GM12878 (cell line): ENCODE measurements around the gene CCSER1. TPM values are rescaled to one million over a fixed set of nuclear protein-coding genes. Genes with fewer than 3 reads are reported as not detected.

ENCODE experiments used
- ATAC-seq: fragments of 200-7000 bp; cut with Tn5 transposase; 3 replicates; pipeline ENCODE4 v1.9.1; 2020; ENCODE audit warnings: mild to moderate bottlenecking, moderate library complexity
- BruUV-seq: library from RNA; stranded (reverse); fragments of 400-500 nt; replicated peaks from 2 replicates; lab custom pipeline; 2021; lab: Mats Ljungman, UMichigan
- CTCF ChIA-PET: fragments of 300-600 bp; sonication (Branson Sonifier 250); formaldehyde crosslinking; extraction: SDS; loops from one replicate; lab custom pipeline; 2021; ENCODE audit warnings: inconsistent platforms; lab: Yijun Ruan, JAX
- POLR2A ChIA-PET: fragments of 350-600 bp; formaldehyde crosslinking; extraction: SDS; loops from one replicate; lab custom pipeline; 2021; ENCODE audit warnings: inconsistent platforms; lab: Charles Lee
- RAD21 ChIA-PET: fragments of 300-600 bp; sonication (Branson Sonifier 250); formaldehyde crosslinking; loops from one replicate; lab custom pipeline; 2023; ENCODE audit warnings: antibody characterized with exemption; ENCODE audit not compliant: unreplicated experiment; lab: Charles Lee
- SMC1A ChIA-PET: fragments of 300-600 bp; sonication (Branson Sonifier 250); formaldehyde crosslinking; loops from one replicate; lab custom pipeline; 2023; ENCODE audit not compliant: unreplicated experiment, uncharacterized antibody; lab: Charles Lee
- DNase-seq: peaks from one replicate; pipeline ENCODE4 v3.0.0-alpha.2; 2011; ENCODE audit warnings: low read depth, low spot score
- FAIRE-seq: peaks from 3 replicates; lab custom pipeline; 2011; peaks lifted over from hg19 to GRCh38; lab: Jason Lieb, UNC
- H2AFZ ChIP-seq: 2 replicates; pipeline ENCODE4 v1.6.0; 2011; ENCODE audit warnings: low read depth, low read length, control low read depth; ENCODE audit not compliant: control insufficient read depth
- H3K27ac ChIP-seq: 2 replicates; pipeline ENCODE4 v1.5.1; 2011; ENCODE audit warnings: control low read depth; ENCODE audit not compliant: control insufficient read depth, insufficient read depth
- H3K27me3 ChIP-seq, 2 experiments: replicated peaks in 1 of 2; 2 replicates each; pipeline versions ENCODE4 v1.6.0 to v1.6.1; 2011; ENCODE audit warnings: low read length in 1 of 2; ENCODE audit not compliant: control insufficient read depth in 2 of 2, insufficient read depth in 2 of 2
- H3K36me3 ChIP-seq, 2 experiments: 2 replicates each; pipeline ENCODE4 v1.5.1; 2011; ENCODE audit warnings: low read length in 1 of 2; ENCODE audit not compliant: control insufficient read depth in 2 of 2, insufficient read depth in 2 of 2
- H3K4me1 ChIP-seq: 2 replicates; pipeline ENCODE4 v1.6.1; 2011; ENCODE audit warnings: mild to moderate bottlenecking, low read length, moderate library complexity, mixed read lengths; ENCODE audit not compliant: control insufficient read depth, insufficient read depth
- H3K4me2 ChIP-seq: 2 replicates; pipeline ENCODE4 v1.6.0; 2011; ENCODE audit warnings: control low read depth; ENCODE audit not compliant: control insufficient read depth, insufficient read depth
- H3K4me3 ChIP-seq: fragments of 200-600 bp; sonication (generic); 2 replicates; pipeline ENCODE4 v1.5.1; 2016
- H3K79me2 ChIP-seq: 2 replicates; pipeline ENCODE4 v1.6.0; 2011; ENCODE audit warnings: low read length; ENCODE audit not compliant: control insufficient read depth, insufficient read depth
- H3K9ac ChIP-seq: 2 replicates; pipeline ENCODE4 v1.8.0; 2011; ENCODE audit warnings: low read length, control low read depth, mixed read lengths; ENCODE audit not compliant: control insufficient read depth, insufficient read depth
- H3K9me3 ChIP-seq: replicated peaks from 3 replicates; pipeline ENCODE4 v1.5.1; 2011; ENCODE audit warnings: mild to moderate bottlenecking, low read length; ENCODE audit not compliant: control insufficient read depth, insufficient read depth
- H4K20me1 ChIP-seq: 2 replicates; pipeline ENCODE4 v1.6.0; 2011; ENCODE audit not compliant: control insufficient read depth, insufficient read depth
- ATF2 ChIP-seq: IDR thresholded peaks from 2 replicates; pipeline ENCODE4 v1.6.1; 2012; ENCODE audit warnings: low read length, inconsistent platforms
- CEBPB ChIP-seq, 2 experiments: fragments of 150-350 bp in 1 of 2; IDR thresholded peaks; 2 replicates each; pipeline ENCODE4 v1.6.1; 2012 to 2014; ENCODE audit warnings: low read depth in 2 of 2, low read length in 2 of 2, borderline replicate concordance in 1 of 2, inconsistent platforms in 1 of 2
- E2F4 ChIP-seq: IDR thresholded peaks from 2 replicates; pipeline ENCODE4 v1.6.1; 2012; ENCODE audit warnings: low read depth, low read length, improper control_type of control experiment
- E4F1 ChIP-seq: fragments of 450-650 bp; IDR thresholded peaks from 2 replicates; pipeline ENCODE4 v1.6.1; 2018; ENCODE audit warnings: borderline replicate concordance, mild to moderate bottlenecking; ENCODE audit not compliant: partially characterized antibody
- ESRRA ChIP-seq: IDR thresholded peaks from 2 replicates; pipeline ENCODE4 v1.6.1; 2012; ENCODE audit warnings: mild to moderate bottlenecking, low read length, improper control_type of control experiment
- HSF1 ChIP-seq: fragments of 150-350 bp; IDR thresholded peaks from 2 replicates; pipeline ENCODE4 v1.6.1; 2014; ENCODE audit warnings: mild to moderate bottlenecking, low read depth, low read length
- IKZF1 ChIP-seq: fragments of 450-650 bp; conservative IDR thresholded peaks from 2 replicates; pipeline ENCODE4 v1.6.1; 2017; ENCODE audit warnings: antibody characterized with exemption, mild to moderate bottlenecking
- NFYB ChIP-seq: IDR thresholded peaks from 2 replicates; pipeline ENCODE4 v1.6.1; 2011; ENCODE audit warnings: low read depth, mild to moderate bottlenecking, low read length, improper control_type of control experiment, moderate library complexity; ENCODE audit not compliant: insufficient read depth
- NKRF ChIP-seq: fragments of 450-650 bp; conservative IDR thresholded peaks from 2 replicates; pipeline ENCODE4 v1.6.1; 2017; ENCODE audit warnings: mild to moderate bottlenecking, moderate library complexity
- NR2C1 ChIP-seq: fragments of 450-650 bp; IDR thresholded peaks from 2 replicates; pipeline ENCODE4 v1.6.1; 2017; ENCODE audit warnings: antibody characterized with exemption, mild to moderate bottlenecking, moderate library complexity
- RBBP5 ChIP-seq: fragments of 200-600 bp; sonication (generic); conservative IDR thresholded peaks from 2 replicates; pipeline ENCODE4 v1.6.1; 2016
- RCOR1 ChIP-seq: conservative IDR thresholded peaks from 2 replicates; pipeline ENCODE4 v1.6.1; 2012; ENCODE audit warnings: low read depth, low read length, improper control_type of control experiment
- SMC3 ChIP-seq: IDR thresholded peaks from 2 replicates; pipeline ENCODE4 v1.6.1; 2011; ENCODE audit warnings: low read length, improper control_type of control experiment, borderline replicate concordance
- YY1 ChIP-seq: IDR thresholded peaks from 2 replicates; pipeline ENCODE4 v1.6.1; 2011; ENCODE audit warnings: low read depth, mild to moderate bottlenecking, low read length
- ZBED1 ChIP-seq: IDR thresholded peaks from 2 replicates; pipeline ENCODE4 v1.6.1; 2016; ENCODE audit warnings: borderline replicate concordance
- ZSCAN29 ChIP-seq: fragments of 450-650 bp; IDR thresholded peaks from 2 replicates; pipeline ENCODE4 v1.6.1; 2017; ENCODE audit warnings: mild to moderate bottlenecking, moderate library complexity
- WGBS: methylation state at CpG from one replicate; pipeline ENCODE4 v1.1.6; 2016; ENCODE audit warnings: low lambda C conversion rate; ENCODE audit not compliant: insufficient replicate concordance, insufficient coverage; ENCODE audit errors: missing lambda C conversion rate; 5-methylcytosine and 5-hydroxymethylcytosine counted together
- in situ Hi-C: fragments of 300-500 bp; cut with MboI; formaldehyde crosslinking; loops from 9 replicates; pipeline ENCODE4 v1.14.3; 2018; ENCODE audit warnings: mixed read lengths
- intact Hi-C: fragments of 100-400 bp; cut with micrococcal nuclease; formaldehyde crosslinking; loops from one replicate; pipeline ENCODE4 v1.14.2; 2022; ENCODE audit not compliant: unreplicated experiment
- polyA plus RNA-seq, 11 experiments: library from polyadenylated mRNA; depleted of rRNA in 4 of 11; unstranded in 6 of 11; stranded (reverse) in 5 of 11; fragments of >200 nt; fragmentation: Nextera tagmentation in 4 of 11; fragmentation: Illumina TruSeq in 1 of 11; extraction: Ambion mirVana in 4 of 11; extraction: Trizol in 1 of 11; gene quantifications; 1 replicate in 1 of 11; 2 replicates in 10 of 11; pipeline versions ENCODE4 v1.2.1 to v1.2.3, GENCODE V29; 2011 to 2016; ENCODE audit warnings: inconsistent platforms in 2 of 11, missing spikeins in 2 of 11, low read depth in 1 of 11
- total RNA-seq, 4 experiments: library from RNA; depleted of rRNA in 3 of 4; stranded (reverse); fragments of >200 nt in 3 of 4; fragmentation: Illumina TruSeq in 1 of 4; extraction: Trizol in 1 of 4; gene quantifications; 2 replicates each; pipeline versions ENCODE4 v1.2.1 to v1.2.3, GENCODE V29; 2013 to 2021

Gene CCSER1
- total and polyA plus RNA-seq, 10 of the 15 experiments (the other 5 are each of a cell fraction or from before 2014, with no cell fraction given), result 0.22 to 2.7 (median 1.0) TPM

GRCh38 chr4:90476586-90476985 lies 349.4 kb downstream of the CCSER1 start:
- H3K27ac ChIP-seq, result no peak overlapping the region
- FAIRE-seq, result no peak
- H4K20me1 ChIP-seq, result no peaks in the 10 kb centered on the region
- no peaks in the 10 kb centered on the region for H3K79me2 ChIP-seq
- SMC1A ChIA-PET, result no interaction called here
- in situ Hi-C loops, result no loop called here
- no peak overlapping the region for H3K4me3 ChIP-seq
- 7% methylated on average over 4 of the region's 4 CpGs for WGBS
- no peaks in the 10 kb centered on the region for H3K4me1 ChIP-seq
- no peaks in the 10 kb centered on the region for H3K9me3 ChIP-seq
- CTCF ChIA-PET, result no interaction called here
- intact Hi-C loops, result no loop called here
- H3K4me2 ChIP-seq, result no peak overlapping the region
- no peak for ATAC-seq
- no peak overlapping the region for H2AFZ ChIP-seq
- H3K36me3 ChIP-seq, result no peaks in the 10 kb centered on the region
- no TSS peak for BruUV-seq
- RAD21 ChIA-PET, result no interaction called here
- no peaks in the 10 kb centered on the region for H3K27me3 ChIP-seq
- no peak overlapping the region for H3K9ac ChIP-seq
- no peak for DNase-seq
- POLR2A ChIA-PET, result no interaction called here
- no peak for TF ChIP-seq E4F1
- no peak for TF ChIP-seq NFYB
- no peak for TF ChIP-seq ATF2
- no peak for TF ChIP-seq HSF1
- TF ChIP-seq NKRF, result no peak
- no peak for TF ChIP-seq ZSCAN29
- TF ChIP-seq ZBED1, result no peak
- no peak for TF ChIP-seq CEBPB (IDR thresholded peaks at IDR 0.05; ENCODE audit: borderline replicate concordance in 1 of 2, low read depth in 2 of 2, low read length in 2 of 2)
- no peak for TF ChIP-seq RCOR1
- no peak for TF ChIP-seq ESRRA
- no peak for TF ChIP-seq IKZF1
- no peak for TF ChIP-seq YY1
- no peak for TF ChIP-seq E2F4
- TF ChIP-seq RBBP5, result no peak
- TF ChIP-seq NR2C1, result no peak
- TF ChIP-seq SMC3, result no peak
